GM19025 (cell line): ENCODE results near the gene NRXN3.

Experiments
- ATAC-seq: cut with Tn5 transposase; IDR thresholded peaks from one replicate; pipeline ENCODE4 v1.9.1; 2021; ENCODE audit warnings: mild to moderate bottlenecking, low read depth, moderate library complexity; ENCODE audit not compliant: unreplicated experiment

Gene NRXN3

GRCh38 chr14:79709573-79709972 is 1539.4 kb downstream of the NRXN3 start:
- no peak for ATAC-seq

DNA sequence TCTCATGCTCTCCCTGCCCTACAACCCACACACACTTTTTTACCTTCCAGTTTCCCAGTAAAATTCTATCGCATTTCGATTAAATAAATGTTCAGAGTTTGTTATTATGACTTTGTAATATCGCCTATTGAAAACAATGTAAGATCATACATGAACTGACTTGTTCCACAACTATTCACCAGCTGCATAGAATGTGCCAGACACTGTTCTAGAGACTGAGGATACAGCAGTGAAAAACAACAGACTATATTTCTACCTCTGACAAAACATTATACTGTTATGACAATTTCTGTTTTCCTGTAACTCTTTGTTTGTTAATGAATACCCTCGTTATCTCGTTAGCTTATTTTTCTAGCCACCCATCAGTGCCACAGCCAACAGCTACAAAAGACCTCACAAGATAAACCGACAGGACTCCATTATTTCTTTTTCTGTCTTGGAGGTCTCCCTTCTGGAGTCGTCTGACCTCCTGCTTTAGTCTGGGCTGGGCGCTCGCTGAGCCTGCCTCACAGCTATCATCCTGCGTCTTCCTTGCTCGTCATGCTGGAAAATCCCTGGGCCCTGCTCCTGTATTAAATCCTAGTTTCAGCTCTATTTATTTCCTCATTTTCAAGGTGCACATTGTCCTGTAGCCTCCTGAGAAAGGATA is 1542.3 kb downstream of the NRXN3 start:
- ATAC-seq: no peak

DNA sequence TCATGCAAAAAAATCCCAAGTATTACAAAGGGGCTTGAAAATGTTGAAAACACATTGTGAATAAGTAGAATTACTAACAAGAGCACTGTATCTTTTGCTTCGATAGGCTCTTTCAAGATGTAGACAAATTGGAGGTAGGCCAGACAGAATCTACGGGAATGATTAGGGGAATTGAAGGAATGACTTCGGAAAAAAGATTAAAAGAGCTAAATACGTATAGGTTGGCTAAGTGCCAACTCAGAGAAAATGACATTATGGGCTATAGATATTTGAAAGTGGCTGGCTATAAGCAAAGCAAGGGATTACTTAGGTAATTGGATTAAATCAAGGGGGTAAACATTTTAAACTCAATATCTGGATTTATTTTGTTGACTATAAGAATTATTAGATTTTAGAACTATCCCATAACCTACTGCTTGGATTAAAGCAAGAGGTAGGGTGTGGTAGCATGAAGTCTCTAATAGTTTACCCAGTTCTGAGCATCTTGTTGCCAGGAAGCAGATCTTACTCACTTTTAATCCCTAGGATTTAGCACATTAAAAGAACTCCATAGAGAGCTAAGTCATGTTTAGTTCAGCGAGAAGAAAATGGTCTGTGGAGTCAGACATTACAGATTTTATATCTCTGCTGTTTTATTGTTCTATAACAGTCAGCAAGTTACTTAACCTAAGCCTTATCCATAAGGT is 1551.4 kb downstream of the NRXN3 start:
- ATAC-seq: no peak

DNA sequence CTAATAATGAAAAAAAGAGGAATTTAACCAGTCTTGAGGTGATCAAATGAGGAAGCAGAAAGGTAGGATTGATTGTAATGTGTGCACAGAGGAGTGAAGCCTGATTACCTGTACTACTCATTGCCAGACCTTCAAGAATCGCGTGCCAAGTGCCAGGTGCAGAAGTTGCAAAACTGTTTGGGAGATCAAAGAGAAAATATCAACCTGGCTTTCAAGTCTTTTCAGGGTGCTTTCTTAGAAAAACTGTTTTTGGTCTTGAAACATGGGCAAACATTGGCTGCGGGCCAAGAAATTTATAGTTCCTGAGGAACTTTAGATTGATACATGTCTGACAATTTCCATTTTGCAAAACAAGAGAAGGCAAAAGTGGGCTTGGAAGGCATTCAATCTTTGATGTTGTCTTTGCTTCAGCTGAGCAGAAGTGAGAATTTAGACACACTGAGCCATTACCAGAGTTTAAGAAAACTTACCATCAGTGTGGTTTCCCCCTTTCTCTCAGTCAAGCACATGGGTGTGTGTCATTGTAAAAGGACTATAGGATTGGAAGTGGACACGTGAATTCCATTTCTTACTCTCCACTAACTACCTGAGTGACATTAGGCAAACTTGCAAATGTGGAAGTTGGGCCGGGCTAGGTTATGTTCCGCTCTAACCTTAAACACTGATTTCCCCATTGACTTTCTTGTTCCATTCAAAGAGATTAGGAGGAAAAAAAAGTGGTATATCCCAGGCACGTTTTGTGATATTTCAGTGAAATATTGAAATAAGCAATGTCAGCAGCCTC is 1555.0 kb downstream of the NRXN3 start:
- ATAC-seq: no peak

GRCh38 chr14:79727900-79728299 is 1557.7 kb downstream of the NRXN3 start:
- no peak for ATAC-seq

- ATAC-seq: no peak
Observed at GRCh38 chr14:79728331-79728730, 1558.2 kb downstream of the NRXN3 start.

DNA sequence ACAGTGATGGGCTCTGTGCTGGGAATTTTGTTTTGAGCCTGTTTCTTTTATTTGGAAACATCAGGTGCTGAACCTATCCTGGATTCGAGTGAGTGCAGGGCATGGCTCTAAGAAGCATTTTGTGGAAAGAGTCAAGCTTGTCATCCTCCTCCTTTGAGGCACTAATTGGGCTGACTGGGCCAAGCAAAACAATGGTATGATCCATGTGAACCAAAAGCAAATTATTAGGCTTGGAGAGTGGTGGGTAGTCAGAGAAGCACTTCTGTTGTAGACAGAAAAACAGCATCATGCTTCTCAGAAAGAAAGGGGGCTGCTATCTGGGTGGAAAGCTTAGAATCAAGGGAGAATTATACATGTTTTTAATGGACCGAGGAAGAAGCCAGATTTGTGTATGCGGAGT is 1559.6 kb downstream of the NRXN3 start:
- ATAC-seq: no peak

- no peak for ATAC-seq
Observed at GRCh38 chr14:79730196-79730595, 1560.0 kb downstream of the NRXN3 start.

GRCh38 chr14:79730953-79731352 is 1560.8 kb downstream of the NRXN3 start:
- ATAC-seq: no peak

DNA sequence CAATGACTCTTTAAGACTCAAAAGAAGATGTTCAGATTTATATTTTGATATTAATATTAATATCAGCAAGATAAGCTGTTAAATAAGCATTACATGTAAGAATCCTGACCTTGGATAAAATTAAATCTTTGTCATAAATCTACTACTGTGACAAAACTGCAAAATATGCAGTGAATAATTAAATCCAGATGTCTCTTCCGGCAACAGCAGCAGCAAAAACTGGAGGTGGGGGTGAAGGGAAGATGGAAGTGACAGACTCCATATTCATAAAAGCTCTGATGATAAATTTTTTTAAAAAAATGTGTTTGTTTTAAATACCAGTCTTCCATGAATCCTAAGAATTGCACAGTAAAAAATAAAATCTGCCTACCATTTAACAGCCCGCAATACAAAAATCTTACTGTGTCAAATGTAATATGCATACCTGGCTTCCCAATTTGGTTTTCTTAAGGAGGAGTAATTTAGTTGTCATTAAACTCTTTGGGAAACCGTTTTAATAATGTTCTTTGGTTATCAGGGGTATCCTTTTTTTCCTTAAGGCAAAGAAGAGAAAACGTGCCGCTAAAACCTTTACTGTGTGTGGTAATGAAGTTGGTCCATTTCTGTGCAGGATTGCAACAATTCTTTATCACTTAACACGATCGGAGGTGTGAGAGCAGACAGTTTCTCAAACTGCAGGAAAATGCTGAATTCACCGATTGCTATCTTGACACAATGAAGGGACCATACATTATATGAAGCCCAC is 1562.9 kb downstream of the NRXN3 start:
- no peak for ATAC-seq

- ATAC-seq: no peak
Observed at GRCh38 chr14:79734151-79734550, 1564.0 kb downstream of the NRXN3 start.

DNA sequence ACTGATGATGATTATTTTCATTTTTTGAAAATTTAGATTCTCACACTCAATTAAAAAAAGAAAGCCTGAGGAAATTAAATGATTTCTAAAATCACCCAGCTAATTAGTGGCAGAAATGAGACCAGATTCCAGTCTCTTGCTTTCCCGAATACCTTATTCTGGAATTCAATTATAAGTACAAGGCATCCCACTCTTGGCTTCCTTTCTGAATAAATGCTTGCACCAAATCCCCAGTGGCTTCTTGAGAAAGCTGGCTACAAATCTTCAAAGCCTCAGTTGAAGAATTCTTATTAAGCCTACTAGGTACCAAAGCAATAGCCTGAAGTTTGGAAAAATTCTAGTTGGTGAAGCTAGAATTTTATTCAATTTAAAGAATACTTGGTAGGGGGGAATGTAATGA is 1564.5 kb downstream of the NRXN3 start:
- no peak for ATAC-seq

- ATAC-seq: no peak
Observed at GRCh38 chr14:79735121-79735520, 1564.9 kb downstream of the NRXN3 start.

- ATAC-seq: no peak
Observed at GRCh38 chr14:79740066-79740601, 1570.0 kb downstream of the NRXN3 start.

DNA sequence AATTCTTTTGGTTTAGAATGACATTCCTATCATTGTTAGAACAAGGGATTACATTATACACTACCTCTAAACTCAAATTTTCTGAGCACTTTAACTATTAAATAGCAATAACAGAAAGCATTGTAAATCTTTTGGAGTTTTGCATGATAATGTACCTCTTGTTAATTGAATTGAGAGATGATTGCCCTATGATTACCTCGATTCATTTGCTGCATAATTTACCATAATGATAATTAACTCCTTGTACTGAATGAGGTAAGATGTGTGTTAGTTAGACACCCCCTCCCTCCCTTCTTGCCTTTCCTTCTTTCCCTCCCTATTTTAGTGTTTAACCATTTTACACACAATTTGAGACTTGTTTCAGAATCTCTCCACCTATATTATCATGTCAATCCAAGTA is 1572.0 kb downstream of the NRXN3 start:
- no peak for ATAC-seq

DNA sequence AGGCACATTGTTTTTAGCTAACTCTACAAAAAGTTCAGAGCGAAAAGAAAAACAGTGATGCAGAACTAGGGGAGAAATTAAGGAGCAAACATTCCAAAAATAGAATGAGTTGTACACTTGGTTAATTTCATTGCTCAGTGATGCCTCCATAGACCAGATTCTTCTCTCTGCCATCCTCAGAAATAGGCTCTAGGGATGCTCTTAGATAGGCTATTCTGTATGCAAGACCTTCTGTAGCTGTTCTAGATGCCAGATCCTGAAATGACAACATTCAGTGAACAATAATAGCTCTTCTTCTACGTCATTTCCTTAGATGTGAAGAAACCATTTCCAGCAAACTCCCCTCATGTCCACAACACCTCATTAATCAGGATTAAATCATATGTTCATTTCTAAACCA is 1574.9 kb downstream of the NRXN3 start:
- ATAC-seq: no peak

DNA sequence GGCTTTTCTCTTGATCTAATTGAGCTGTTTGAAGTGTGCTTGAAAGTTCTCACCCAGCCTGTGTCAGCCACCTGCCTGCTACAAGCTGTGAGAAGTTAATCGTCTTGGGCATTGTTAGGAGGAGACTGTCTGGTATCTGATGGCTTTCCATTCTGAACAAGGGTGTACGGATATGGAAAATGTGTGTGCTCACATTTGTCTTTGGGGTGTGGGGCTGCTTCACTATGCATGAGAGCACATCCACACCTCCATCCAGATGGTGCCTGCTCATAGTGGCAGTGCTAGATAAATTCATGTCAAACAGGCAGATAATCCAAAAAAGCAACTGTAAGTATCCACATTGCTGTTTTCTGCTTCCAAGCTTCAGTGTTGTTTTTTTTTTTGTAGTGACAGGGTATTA is 1578.9 kb downstream of the NRXN3 start:
- no peak for ATAC-seq

DNA sequence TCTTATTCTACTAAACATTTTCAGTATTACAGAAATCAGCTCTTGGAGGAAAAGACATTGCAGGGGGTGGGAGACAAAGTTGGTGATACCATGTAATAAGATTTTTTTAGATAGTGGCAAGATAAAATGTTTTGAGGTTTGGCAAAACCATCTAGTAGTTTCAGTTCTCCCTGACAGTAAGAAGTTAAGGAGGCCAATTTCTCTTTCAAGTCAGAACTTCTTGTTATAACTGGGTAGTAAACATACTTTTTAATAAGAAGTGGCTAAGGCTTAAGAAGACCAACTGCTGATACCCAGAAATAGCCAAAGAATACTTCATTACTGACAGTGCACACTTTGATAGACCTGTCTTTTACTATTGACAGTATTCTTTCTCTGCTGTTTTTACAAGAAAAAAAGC is 1588.8 kb downstream of the NRXN3 start:
- ATAC-seq: no peak

DNA sequence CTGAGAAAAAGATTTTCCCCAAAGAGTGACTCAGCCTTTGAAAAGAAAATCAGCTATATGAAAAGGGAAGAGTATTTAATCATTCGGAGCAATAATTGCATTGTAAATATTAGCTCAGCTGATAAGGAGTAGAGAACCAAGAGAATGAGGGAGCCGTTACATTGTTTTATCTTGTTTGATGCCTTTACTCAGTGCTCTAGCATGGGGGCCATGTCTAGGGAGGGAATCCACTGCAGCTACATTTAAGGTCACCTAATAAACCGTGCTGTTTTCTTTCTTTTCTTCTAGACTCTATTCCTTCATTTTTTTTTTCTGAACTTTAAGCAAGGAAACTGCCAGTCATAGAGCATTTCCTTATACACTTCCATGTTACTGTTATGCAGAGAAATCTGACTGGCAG is 1594.2 kb downstream of the NRXN3 start:
- no peak for ATAC-seq

GRCh38 chr14:79766511-79766910 is 1596.3 kb downstream of the NRXN3 start:
- no peak for ATAC-seq

GRCh38 chr14:79767251-79767650 is 1597.1 kb downstream of the NRXN3 start:
- no peak for ATAC-seq
